ENCODE measurements around the gene LRIG2. TPM values are rescaled to one million over a fixed set of nuclear protein-coding genes. Genes with fewer than 3 reads are reported as not detected.

The LRIG2 gene
- total RNA-seq, 1 experiment from 2014 or later: 22.5 TPM

GRCh38 chr1:113090051-113090450 is 17.1 kb downstream of the LRIG2 start (continued):
- TF ChIP-seq ZNF317 (CRISPR knock-in tag; IDR thresholded peaks at IDR 0.05; ENCODE audit: borderline replicate concordance, low read depth) (no peak), RORB (CRISPR knock-in tag; IDR thresholded peaks at IDR 0.05) (no peak), MXD4 (CRISPR knock-in tag; IDR thresholded peaks at IDR 0.05; ENCODE audit: borderline replicate concordance) (no peak), IRF2 (CRISPR knock-in tag; IDR thresholded peaks at IDR 0.05; ENCODE audit: borderline replicate concordance, low read depth) (no peak), ATF2 (CRISPR knock-in tag; IDR thresholded peaks at IDR 0.05; ENCODE audit: borderline replicate concordance, low read depth) (no peak), ZNF281 (CRISPR knock-in tag; IDR thresholded peaks at IDR 0.05) (no peak), PRDM15 (CRISPR knock-in tag; IDR thresholded peaks at IDR 0.05) (no peak), GABPB1 (CRISPR knock-in tag; IDR thresholded peaks at IDR 0.05) (no peak), ZNF219 (CRISPR knock-in tag; IDR thresholded peaks at IDR 0.05; ENCODE audit: borderline replicate concordance) (no peak), NR3C1 (CRISPR knock-in tag; conservative IDR thresholded peaks at IDR 0.05; ENCODE audit: low read depth) (no peak), TEAD4 (CRISPR knock-in tag; IDR thresholded peaks at IDR 0.05) (no peak), ZNF671 (CRISPR knock-in tag; IDR thresholded peaks at IDR 0.05) (no peak), AR (CRISPR knock-in tag; IDR thresholded peaks at IDR 0.05) (no peak)

- Mint-ChIP-seq H3K4me3 (no peak overlapping the region), H3K9me3 (no peaks in the 10 kb centered on the region), H3K36me3 (peaks cover 40% of the 10 kb centered on the region), H3K27me3 (ENCODE audit: low read depth) (no peaks in the 10 kb centered on the region), H3K27ac (peak overlapping the region; percentile 79; the same call in 1 of the 2 replicates), H3K4me1 (no peaks in the 10 kb centered on the region)
- DNase-seq (ENCODE audit: low spot score): no peak
- ATAC-seq: no peak
- ChIA-PET POLR2A (no interaction called here), CTCF (interaction anchor here (1.5 kb wide), 1 partner anchor 19 kb away, joined by 8 read pairs; the partner anchor contains the start of gene LRIG2)
- TF ChIP-seq ZNF138 (CRISPR knock-in tag; conservative IDR thresholded peaks at IDR 0.05): no peak
- TF ChIP-seq ZNF416 (CRISPR knock-in tag; IDR thresholded peaks at IDR 0.05): no peak
- TF ChIP-seq, protein P1, sequence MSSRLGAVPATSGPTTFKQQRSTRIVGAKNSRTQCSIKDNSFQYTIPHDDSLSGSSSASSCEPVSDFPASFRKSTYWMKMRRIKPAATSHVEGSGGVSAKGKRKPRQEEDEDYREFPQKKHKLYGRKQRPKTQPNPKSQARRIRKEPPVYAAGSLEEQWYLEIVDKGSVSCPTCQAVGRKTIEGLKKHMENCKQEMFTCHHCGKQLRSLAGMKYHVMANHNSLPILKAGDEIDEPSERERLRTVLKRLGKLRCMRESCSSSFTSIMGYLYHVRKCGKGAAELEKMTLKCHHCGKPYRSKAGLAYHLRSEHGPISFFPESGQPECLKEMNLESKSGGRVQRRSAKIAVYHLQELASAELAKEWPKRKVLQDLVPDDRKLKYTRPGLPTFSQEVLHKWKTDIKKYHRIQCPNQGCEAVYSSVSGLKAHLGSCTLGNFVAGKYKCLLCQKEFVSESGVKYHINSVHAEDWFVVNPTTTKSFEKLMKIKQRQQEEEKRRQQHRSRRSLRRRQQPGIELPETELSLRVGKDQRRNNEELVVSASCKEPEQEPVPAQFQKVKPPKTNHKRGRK (CRISPR knock-in tag; IDR thresholded peaks at IDR 0.05; ENCODE audit: borderline replicate concordance): no peak
- TF ChIP-seq, protein P2, sequence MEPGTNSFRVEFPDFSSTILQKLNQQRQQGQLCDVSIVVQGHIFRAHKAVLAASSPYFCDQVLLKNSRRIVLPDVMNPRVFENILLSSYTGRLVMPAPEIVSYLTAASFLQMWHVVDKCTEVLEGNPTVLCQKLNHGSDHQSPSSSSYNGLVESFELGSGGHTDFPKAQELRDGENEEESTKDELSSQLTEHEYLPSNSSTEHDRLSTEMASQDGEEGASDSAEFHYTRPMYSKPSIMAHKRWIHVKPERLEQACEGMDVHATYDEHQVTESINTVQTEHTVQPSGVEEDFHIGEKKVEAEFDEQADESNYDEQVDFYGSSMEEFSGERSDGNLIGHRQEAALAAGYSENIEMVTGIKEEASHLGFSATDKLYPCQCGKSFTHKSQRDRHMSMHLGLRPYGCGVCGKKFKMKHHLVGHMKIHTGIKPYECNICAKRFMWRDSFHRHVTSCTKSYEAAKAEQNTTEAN (CRISPR knock-in tag; IDR thresholded peaks at IDR 0.05): no peak
- no peak for TF ChIP-seq FOXP1 (CRISPR knock-in tag; IDR thresholded peaks at IDR 0.05; ENCODE audit: borderline replicate concordance)
- no peak for TF ChIP-seq TCF7 (CRISPR knock-in tag; IDR thresholded peaks at IDR 0.05; ENCODE audit: low read depth)
- no peak for TF ChIP-seq ZNF281 (CRISPR knock-in tag; IDR thresholded peaks at IDR 0.05)
These were observed 19.1 kb downstream of the LRIG2 start for GRCh38 chr1:113091988-113092594.

All from WTC11 (cell line).